Skin of body (tissue), 2 donors: ENCODE data around the gene UXS1. TPM values are rescaled to one million over a fixed set of nuclear protein-coding genes. Genes with fewer than 3 reads are reported as not detected.

Experiments used
- DNase-seq: peaks from one replicate; lab custom pipeline; 2025; lab: John Stamatoyannopoulos, UW
- total RNA-seq: library from RNA; depleted of rRNA; stranded (reverse); fragments of >200 nt; gene quantifications from one replicate; pipeline ENCODE4 v1.2.3, GENCODE V29; 2014

Gene UXS1
- total RNA-seq, 1 donor from 2014 or later, result 26.6 TPM

DNA sequence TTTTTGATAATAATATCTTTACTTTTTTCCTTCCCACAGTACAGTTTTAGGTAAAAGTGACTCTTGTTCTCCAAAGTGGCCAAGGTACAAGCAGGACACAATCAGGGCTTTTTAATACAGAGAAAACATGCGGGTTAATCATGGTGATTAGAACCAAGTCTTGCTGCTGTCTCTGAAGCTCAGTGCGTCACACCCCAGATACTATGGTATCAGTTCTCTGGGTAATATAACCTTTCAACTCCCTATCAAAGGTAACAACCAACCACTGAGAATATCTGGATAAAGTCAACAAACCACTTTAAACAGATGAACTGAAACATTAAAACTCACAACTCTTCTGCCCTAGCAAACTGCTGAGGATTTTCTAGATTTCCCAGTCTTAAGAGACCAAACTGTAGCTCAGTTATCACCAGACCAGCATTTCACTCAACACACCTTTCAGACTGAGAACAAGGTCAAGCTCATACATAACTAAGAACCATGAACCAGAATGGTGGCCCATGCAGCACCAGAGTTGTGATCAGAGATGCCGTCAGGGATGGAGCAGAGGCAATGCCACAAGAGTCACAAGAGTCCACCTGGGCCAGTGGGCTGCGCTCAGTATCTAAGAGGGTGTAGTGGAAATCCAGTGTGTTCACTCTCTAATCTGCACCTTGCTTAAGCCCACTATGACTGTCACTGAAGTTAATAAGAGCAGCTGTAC is 103.0 kb downstream of the UXS1 start:
- DNase-seq, result no peak

DNA sequence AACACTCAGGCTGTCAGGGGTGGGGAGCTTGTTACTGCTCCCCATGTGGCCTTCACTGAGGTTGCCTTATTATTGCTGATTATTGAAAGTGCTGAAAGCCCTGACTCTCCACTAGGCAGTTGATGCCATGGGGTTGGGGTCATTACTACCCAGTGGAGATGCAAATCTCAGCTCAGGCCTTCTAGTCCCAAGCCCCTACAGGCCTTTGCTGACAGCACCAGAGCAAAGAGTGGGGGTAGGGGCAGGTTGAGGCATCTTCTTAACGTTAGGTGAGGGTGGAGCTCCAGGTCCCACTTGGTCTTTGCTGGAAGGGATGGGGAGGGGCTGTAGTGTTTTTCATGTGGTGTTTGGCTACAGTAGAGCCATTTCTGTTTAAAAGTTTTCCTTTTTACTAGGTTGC is 104.5 kb downstream of the UXS1 start:
- no peak for DNase-seq

DNA sequence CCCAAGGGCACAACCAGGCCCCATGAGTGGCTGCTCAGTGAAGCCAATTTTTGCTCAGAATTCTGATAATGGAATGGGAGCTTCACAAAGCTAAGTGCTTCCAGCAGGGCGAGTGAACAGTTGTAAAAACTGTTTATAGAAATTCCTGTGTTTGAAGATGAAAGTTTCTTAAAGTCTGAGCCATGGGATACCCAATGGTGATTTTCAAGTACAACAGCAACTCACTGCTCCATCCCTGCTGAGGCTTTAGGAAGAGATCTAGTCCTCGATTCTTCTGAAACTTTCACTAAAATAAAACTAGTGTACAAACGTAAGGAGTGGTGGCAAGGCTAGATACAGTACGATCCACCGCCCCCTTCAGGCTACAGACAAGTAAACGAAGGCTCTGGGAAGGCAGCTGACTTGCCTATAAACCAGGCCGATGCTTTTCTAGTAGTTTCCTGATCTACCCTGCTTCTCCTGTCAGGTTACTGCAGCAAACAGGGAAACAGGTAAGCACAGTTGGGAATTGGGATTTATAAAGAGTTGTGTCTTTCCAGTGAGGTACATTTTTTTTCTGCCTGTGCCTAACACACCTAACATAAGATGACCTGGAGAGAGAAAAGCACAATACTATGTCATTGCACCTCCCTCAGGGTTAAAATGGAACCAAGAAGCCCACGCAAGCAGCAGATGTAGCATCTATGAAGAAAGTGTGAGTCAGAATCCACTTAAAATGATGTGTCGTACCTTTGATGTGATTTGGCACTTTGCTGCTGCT is 108.7 kb downstream of the UXS1 start:
- no peak for DNase-seq

DNA sequence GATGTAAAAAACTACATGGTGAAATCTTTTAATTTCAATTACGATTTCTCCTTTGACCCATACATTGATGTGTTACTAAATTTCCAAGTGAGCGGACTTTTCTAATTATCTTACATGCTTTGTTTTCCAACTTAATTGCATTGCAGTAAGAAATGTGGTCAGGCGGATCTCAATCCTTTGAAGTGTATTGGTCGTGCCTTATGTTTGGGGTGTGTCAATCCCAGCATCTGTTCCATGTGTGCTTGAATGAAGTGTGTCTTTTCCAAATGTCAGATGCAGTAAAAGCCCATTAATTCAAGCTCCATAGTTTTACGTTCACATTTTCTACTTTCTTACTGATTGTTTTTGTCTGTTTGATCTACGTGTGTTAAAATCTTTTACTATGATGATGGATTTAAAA is 113.1 kb downstream of the UXS1 start:
- peak; percentile 40 for DNase-seq

DNA sequence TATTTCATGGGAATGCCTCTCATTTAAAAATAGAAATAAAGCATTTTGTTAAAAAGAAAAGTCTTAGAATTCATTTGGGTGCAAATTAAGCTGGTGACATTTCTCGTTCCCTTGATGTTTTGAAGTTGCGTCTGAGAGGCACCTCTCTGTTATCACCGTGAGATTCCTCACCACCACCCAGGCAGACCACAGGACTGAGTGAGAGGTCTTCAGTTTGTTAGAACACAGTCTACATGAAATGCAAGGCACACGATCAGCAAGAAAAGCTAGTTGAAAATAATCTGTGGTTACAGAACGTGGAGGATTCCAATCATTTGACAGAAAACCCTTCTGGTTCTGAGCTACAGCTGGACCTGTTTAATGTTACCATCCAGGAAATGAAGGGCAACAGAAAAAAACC is 116.0 kb downstream of the UXS1 start:
- no peak for DNase-seq

DNA sequence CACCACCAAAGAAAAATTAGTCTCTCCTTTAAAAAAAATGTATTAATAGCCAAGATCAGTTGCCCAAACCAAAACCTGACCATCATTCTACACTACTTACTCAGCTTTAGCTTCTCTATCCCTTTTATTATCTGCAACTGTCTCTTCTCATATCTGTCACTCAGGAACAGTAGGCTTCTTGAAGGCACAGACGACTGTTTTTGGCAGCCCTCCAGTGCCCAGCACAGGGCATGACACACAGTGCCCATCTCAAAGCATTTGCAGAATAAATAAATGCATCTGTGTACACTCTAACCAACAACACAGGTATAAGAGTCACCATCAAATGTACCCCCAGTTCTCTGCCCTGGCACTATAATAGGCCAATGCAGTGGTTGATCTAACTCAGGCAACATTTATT is 117.2 kb downstream of the UXS1 start:
- no peak for DNase-seq

DNA sequence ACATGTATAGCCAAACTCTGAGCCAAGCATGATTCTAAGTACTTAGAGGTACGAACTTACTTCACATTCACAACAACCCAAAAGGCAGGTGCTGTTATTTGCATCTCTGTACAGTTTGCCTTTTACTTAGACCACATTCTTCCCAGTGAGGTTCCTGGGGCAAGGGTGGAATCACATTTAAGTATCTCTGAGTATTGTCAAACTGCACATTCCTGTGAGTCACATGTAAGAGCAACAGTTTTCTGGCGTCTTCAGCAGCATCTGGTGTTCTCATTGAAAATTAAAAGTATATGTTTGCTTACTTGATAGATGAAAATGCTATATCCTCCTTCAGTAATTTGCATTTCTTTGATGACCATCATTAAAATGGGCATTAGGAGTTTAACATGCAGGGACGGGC is 119.1 kb downstream of the UXS1 start:
- DNase-seq, result peak; percentile 37

DNA sequence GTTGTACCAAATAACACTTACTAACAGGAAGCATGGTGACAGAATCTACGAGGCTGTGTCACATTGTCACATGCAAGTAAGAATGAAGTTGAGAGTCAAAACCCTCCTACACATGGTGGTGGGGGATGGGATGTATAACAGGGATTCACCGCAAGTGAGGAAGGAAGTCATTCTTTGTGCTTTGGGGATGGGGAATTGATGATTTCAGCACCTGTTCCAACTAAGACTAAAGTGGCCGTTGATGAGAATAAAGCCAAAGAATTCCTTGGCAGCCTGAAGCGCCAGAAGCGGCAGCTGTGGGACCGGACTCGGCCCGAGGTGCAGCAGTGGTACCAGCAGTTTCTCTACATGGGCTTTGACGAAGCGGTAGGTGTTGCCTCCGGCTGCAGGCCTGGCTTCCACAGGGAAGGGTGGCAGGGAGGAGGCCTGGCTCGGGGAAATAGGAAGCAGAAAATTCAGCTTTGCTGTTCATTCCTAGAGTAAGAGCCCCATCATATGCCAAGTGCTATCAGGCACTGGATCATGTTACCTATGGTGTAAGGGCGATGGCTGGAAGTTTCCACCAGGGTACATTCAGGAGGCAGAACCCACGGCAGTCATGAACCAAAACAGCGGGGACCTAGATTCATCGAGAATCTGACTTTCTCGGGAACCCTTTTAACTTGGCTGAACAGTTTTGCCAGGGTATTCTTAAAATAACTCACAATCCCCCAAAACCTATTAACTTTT is 120.3 kb downstream of the UXS1 start:
- no peak for DNase-seq

DNA sequence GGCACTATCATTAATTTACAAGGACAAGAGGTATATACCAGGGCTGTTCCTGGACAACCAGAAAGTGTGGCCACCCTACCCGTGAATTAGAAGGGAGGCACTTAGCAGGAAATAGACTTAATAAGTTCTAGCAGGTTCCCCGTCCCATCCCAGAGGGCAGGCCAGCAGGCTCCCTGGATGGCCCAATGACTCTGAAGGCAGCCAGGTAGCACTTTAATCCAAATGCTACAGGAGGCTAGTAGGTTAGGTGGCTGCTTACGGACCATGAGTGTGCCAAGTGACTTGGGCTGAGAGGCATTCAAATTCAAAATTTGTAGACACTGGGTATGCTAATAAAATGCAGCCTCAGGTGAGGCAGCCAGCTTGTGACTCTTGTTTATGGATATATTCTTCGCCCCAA is 123.9 kb downstream of the UXS1 start:
- DNase-seq, result no peak

DNA sequence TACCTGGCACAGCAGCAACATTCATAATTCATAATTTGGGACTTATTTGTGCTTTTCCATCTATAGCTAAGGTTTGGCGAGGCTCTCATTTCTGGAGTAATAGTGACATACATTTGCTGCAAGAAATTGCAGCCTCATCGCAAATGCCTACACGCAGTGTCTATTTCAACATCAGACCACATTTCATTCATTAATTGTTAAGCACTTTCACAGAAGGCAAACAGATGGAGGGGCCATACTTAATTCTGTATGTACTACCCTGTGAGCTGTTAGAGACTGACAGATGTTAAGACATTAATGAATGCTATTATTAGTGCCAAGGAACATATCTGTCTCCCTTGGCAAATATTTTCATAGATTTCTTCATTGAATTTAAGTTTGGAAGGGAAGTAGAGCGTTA is 125.7 kb downstream of the UXS1 start:
- peak; percentile 99 for DNase-seq

DNA sequence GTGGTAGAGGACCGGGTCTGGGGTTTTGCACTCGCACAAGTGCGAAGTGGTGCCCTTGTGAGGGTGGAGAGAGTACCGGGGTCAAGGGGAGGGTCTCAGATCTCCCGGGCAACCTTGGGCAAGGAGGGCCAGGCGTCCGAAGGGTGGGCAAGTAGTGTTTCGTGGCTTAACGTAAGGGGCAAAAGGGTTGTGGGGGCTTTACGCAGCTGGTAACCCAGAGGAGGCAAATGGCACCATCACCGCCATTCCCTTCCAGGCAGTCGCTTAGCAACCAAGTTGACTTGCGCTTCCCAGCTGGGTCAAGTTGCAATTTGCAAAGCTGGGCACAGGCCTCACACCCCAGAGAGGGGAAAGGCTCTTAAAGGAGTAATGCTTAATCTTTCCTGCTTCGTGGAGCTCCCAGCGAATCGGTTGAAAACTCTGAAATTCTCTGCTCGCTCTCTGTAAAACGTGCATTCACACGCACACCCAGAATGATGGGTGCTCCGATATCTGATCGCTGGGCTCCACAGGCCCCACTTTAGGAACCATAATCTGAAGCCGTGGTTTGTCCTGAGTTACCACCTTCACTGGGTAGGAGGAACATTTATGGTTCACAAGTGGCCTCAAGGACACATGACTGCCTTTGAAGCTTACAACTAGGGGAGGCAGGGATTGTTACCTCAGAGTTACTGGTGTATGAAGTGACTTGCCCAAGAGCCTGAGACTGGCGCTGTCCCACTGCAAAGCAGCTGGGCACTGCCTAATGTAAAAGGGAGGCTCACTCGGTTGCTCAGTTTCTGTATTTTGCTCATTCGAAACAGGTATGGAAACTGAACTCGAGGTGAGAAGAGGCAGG is 127.9 kb downstream of the UXS1 start:
- no peak for DNase-seq

DNA sequence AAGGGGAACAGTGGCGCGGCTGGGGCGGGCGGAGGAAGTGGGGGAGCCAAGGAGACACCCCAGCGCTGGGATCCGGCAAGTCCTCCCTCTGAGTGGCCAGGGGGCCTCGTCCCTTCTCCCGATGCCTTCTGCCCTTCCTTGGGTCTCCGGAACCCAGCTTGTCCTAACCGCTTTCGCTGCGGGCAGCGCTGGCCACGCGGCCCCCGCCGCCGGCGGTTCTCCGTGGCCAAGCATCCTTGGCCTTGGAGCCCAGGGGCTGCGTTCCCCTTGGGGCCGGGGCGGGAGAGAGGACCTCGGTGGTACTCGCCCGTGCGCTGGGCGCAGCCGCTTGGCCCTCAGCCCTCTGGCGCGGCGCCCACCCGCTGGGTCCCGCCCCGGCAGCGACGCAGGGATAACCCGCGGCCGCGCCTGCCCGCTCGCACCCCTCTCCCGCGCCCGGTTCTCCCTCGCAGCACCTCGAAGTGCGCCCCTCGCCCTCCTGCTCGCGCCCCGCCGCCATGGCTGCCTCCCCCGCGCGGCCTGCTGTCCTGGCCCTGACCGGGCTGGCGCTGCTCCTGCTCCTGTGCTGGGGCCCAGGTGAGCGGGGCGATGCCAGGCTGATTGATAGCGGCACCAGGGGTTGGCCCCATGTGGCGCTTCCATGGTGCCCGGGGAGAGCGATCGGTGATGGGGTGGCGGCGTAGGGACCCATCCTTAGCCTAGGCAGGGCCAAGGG is 128.7 kb downstream of the UXS1 start:
- DNase-seq, result no peak

DNA sequence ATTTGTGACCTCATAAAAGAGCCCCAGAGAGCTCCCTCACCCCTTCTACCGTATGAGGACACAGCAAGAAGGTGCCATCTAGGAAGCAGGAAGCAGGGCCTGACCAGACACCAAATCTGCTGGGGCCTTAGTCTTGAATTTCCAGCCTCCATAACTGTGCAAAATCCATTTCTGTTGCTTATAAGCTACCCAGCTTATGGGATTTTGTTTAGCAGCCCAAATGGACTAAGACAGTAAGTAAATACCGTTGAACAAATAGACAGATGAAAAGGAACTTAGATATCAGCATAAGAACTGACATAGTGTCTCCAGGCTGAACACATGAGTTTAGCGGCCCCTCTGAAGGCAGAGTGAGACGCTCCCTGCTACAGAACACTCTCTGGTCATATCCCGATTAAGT is 130.9 kb downstream of the UXS1 start:
- DNase-seq, result no peak

DNA sequence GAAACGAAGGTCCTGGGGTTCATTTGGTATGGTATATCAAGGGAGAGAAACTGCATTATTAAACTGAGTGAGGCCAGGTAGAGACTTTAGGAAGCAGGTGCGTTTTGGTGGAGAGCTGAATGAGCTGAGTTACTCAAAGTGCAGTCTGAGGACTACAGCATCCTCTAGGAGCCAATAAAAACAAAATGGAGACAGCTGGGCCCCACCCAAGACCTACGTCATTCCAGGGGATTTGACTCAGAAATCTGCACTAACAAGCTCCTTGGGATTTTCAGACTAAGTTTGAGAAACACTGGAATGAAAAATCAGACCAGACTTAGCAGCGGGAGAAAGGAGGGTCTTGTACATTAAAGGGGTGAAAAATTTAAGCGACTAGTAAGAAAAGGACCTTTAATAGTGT is 131.5 kb downstream of the UXS1 start:
- DNase-seq, result no peak

DNA sequence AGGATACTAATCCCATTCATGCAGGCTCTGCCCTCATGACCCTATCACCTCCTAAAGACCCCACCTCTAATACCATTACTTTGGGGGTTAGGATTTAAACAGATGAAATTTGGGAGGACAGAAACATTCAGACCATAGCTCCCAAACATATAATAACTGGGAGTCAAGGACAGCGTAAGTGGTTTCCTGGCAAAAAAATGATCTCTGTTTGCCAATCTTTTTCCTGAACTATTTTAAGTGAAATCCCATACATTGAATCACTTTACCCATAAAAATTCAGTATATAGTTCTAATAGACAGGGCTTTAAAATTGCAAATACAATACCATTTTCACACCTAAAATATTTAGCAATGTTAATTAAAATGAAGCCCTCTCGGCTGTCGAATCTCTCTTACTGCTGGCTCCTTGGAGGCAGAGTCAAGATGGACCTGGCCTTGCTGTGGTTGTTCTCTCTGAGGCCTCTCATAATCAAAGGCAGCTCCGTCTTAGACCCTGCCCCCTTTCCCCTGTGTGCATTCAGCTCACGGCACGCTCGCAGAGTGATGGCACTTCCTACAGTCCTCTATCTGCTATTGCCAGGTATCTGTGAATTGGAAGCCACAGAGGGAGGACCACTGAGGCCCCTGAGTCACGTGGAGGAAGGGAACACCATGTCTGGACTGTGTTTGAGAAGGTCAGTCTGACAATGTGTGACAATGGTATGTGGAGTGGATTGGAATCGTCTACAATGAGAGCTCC is 132.3 kb downstream of the UXS1 start:
- no peak for DNase-seq

DNA sequence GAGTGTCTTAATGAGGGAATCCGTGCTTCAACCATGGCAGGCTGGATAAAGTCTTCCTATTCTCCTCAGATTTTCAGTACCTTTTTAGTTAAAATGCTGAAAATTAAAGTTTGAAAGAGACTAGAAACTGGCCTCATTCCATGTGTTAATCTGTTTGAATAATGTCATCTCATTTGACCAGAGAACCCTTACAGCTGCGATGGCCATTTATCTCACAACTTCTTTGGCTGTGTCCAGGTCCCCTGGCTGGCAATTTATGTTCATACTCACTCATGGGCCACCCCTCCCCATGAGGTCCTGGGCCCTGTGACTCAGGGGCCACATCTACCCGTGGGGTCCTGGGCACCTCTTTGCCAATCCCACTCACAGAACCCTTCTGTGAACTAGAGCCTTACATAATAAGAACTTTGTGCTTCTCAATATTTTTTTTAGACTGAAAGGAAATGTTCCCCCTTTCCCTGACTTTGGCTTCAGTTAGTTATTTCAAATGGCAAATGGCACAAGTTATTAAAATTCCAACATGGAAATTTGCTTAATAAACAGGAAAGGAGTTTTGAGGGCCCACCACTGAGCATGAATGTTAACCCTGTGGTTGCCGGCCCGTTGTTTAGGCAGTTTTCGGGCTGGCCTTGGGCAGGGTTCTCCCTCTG is 134.6 kb downstream of the UXS1 start:
- no peak for DNase-seq

DNA sequence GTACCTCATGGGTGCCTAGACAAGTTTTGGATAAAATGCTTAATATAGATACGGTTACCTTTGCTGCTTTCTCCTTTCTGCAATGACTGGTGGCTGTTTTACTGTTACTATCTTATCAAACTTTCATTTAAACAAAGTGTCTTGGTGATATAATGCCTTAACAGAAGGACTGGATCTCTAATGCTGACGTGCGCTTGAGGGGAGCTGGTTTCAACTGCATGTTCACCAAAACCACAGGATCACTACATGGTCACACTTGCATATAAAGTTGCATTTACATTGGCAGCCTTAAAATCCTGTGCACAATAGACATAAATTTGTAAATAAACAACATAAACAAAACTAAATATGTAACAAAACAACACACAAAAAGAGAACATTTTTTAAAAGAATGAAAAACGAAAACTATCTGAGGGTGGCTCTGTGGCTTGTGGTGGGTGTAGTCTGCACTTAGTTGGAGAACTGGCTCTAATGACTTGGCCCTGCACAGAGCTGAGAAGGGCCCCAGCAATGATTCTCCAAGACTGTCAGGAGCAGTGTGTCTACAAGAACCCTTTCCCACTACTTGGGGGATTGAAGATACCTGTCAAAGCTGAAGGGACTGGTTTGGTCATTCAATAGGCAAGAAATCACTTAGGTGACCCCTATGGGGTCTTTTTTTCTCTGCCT is 135.5 kb downstream of the UXS1 start:
- no peak for DNase-seq

DNA sequence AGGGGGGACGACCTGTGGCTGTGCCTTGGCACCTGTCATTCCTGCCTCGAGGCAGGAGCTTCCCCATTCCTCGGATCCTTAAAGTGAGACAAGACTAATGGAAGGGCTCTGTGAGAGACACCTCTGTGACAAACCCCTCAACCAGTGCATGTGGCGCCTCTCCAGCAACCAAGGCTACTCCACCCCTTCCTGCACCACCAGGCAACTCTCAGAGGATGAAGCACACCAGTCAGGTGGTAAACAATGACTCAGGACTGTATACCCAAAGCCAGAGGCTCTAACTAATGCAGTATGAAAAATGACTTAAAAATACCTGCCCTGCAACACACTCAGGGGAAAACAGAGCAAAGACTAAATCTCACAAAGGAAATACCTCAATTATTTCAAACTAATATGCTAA is 136.9 kb downstream of the UXS1 start:
- no peak for DNase-seq
